H1 (cell line): ENCODE measurements around the gene THADA. TPM values are rescaled to one million over a fixed set of nuclear protein-coding genes. Genes with fewer than 3 reads are reported as not detected.

Experiments used
- CTCF ChIA-PET: fragments of 300-600 bp; sonication (Branson Sonifier 250); formaldehyde crosslinking; loops from one replicate; lab custom pipeline; 2021; ENCODE audit not compliant: partially characterized antibody; lab: Charles Lee
- POLR2A ChIA-PET: fragments of 300-600 bp; sonication (Branson Sonifier 250); formaldehyde crosslinking; loops from one replicate; lab custom pipeline; 2021; ENCODE audit warnings: inconsistent platforms; ENCODE audit not compliant: partially characterized antibody; lab: Charles Lee
- DNase-seq, 2 experiments: peaks; one replicate each; pipeline versions ENCODE4 v3.0.0 to v3.0.0-alpha.2; 2010 to 2022; ENCODE audit warnings: low spot score in 2 of 2, low read depth in 1 of 2, mixed read lengths in 1 of 2
- FAIRE-seq: peaks from 2 replicates; lab custom pipeline; 2011; peaks lifted over from hg19 to GRCh38; lab: Jason Lieb, UNC
- H2AFZ ChIP-seq: 2 replicates; pipeline ENCODE4 v1.8.1; 2012; ENCODE audit warnings: low read length, inconsistent platforms
- H2AK5ac ChIP-seq: 2 replicates; pipeline ENCODE4 v1.6.1; 2013; ENCODE audit warnings: low read depth, low read length
- H2BK120ac ChIP-seq: replicated peaks from 2 replicates; pipeline ENCODE3; 2013; ENCODE audit warnings: low read depth, low read length, inconsistent platforms
- H2BK12ac ChIP-seq: 2 replicates; pipeline ENCODE4 v1.6.1; 2013; ENCODE audit warnings: low read depth, low read length
- H2BK15ac ChIP-seq: 2 replicates; pipeline ENCODE4 v1.6.1; 2013; ENCODE audit warnings: low read length
- H2BK20ac ChIP-seq: 2 replicates; pipeline ENCODE4 v1.6.1; 2013; ENCODE audit warnings: low read length
- H2BK5ac ChIP-seq: 2 replicates; pipeline ENCODE4 v1.6.1; 2013; ENCODE audit warnings: low read depth, low read length
- H3K14ac ChIP-seq: 2 replicates; pipeline ENCODE4 v1.6.1; 2013; ENCODE audit warnings: inconsistent platforms; ENCODE audit not compliant: insufficient read length
- H3K18ac ChIP-seq: 2 replicates; pipeline ENCODE4 v1.6.1; 2013; ENCODE audit warnings: low read length; ENCODE audit errors: extremely low read depth
- H3K23ac ChIP-seq: 2 replicates; pipeline ENCODE4 v1.6.1; 2013; ENCODE audit warnings: inconsistent platforms; ENCODE audit not compliant: insufficient read length
- H3K23me2 ChIP-seq: 2 replicates; pipeline ENCODE4 v1.6.1; 2013; ENCODE audit warnings: low read depth, low read length
- H3K27ac ChIP-seq: 2 replicates; pipeline ENCODE4 v1.6.1; 2011; ENCODE audit warnings: low read depth, low read length, inconsistent platforms
- H3K27me3 ChIP-seq, 4 experiments: replicated peaks in 1 of 4; 1 replicate in 1 of 4; 2 replicates in 3 of 4; pipeline versions ENCODE4 v1.6.1 to v1.8.1; 2011 to 2013; ENCODE audit warnings: low read length in 3 of 4, mild to moderate bottlenecking in 3 of 4, inconsistent platforms in 2 of 4, mixed read lengths in 2 of 4, moderate library complexity in 1 of 4; ENCODE audit not compliant: control insufficient read depth in 3 of 4, insufficient read depth in 3 of 4; ENCODE audit errors: extremely low read depth in 1 of 4
- H3K36me3 ChIP-seq, 4 experiments: 2 replicates each; pipeline versions ENCODE4 v1.6.1 to v1.8.1; 2011 to 2013; ENCODE audit warnings: mild to moderate bottlenecking in 4 of 4, low read length in 3 of 4, moderate library complexity in 2 of 4, control low read depth in 1 of 4, inconsistent platforms in 1 of 4; ENCODE audit not compliant: insufficient read depth in 4 of 4, control insufficient read depth in 2 of 4
- H3K4ac ChIP-seq: replicated peaks from 2 replicates; pipeline ENCODE3; 2013; ENCODE audit warnings: low read length, low read depth, mixed read lengths, inconsistent platforms; ENCODE audit not compliant: insufficient read length
- H3K4me1 ChIP-seq, 4 experiments: replicated peaks in 1 of 4; 1 replicate in 1 of 4; 2 replicates in 3 of 4; pipeline versions ENCODE4 v1.6.1 to v1.8.1; 2011 to 2013; ENCODE audit warnings: low read length in 3 of 4, inconsistent platforms in 2 of 4, mixed read lengths in 1 of 4; ENCODE audit not compliant: insufficient read depth in 4 of 4, control insufficient read depth in 3 of 4
- H3K4me2 ChIP-seq, 2 experiments: 2 replicates each; pipeline versions ENCODE4 v1.6.1 to v1.8.1; 2011 to 2013; ENCODE audit warnings: low read depth in 2 of 2, low read length in 2 of 2, control low read depth in 1 of 2, inconsistent platforms in 1 of 2, mild to moderate bottlenecking in 1 of 2; ENCODE audit not compliant: insufficient read depth in 1 of 2
- H3K4me3 ChIP-seq, 4 experiments: fragments of 200-600, 300-600 bp in 1 of 4; sonication (generic), shearing (Covaris generic), sonication (Bioruptor Twin) in 1 of 4; 2 replicates each; pipeline versions ENCODE4 v1.5.1 to v1.8.1; 2011 to 2016; ENCODE audit warnings: low read length in 4 of 4, low read depth in 3 of 4, control low read depth in 2 of 4, inconsistent platforms in 2 of 4, mild to moderate bottlenecking in 2 of 4, mixed read lengths in 1 of 4, moderate library complexity in 1 of 4; ENCODE audit not compliant: insufficient read depth in 2 of 4; ENCODE audit errors: extremely low read depth in 1 of 4
- H3K56ac ChIP-seq: replicated peaks from 2 replicates; pipeline ENCODE3; 2013; ENCODE audit warnings: low read depth, mild to moderate bottlenecking, mixed read lengths, low read length, inconsistent platforms; ENCODE audit not compliant: insufficient read length
- H3K79me1 ChIP-seq: 2 replicates; pipeline ENCODE4 v1.6.1; 2013; ENCODE audit warnings: low read depth, low read length, control low read depth
- H3K79me2 ChIP-seq, 2 experiments: 2 replicates each; pipeline versions ENCODE4 v1.6.1 to v1.8.1; 2012 to 2013; ENCODE audit warnings: low read length in 2 of 2, mild to moderate bottlenecking in 2 of 2, inconsistent platforms in 1 of 2; ENCODE audit not compliant: insufficient read depth in 2 of 2, control insufficient read depth in 1 of 2
- H3K9ac ChIP-seq, 4 experiments: replicated peaks in 1 of 4; 1 replicate in 1 of 4; 2 replicates in 3 of 4; pipeline versions ENCODE4 v1.6.1 to v1.8.1; 2011 to 2013; ENCODE audit warnings: low read depth in 3 of 4, low read length in 3 of 4, control low read depth in 2 of 4, mild to moderate bottlenecking in 2 of 4, moderate library complexity in 2 of 4, inconsistent platforms in 1 of 4; ENCODE audit errors: extremely low read depth in 1 of 4
- H3K9me3 ChIP-seq, 2 experiments: 2 replicates each; pipeline versions ENCODE4 v1.6.1 to v1.8.1; 2012 to 2013; ENCODE audit warnings: mild to moderate bottlenecking in 2 of 2, moderate library complexity in 2 of 2, control low read depth in 1 of 2, inconsistent platforms in 1 of 2, low read depth in 1 of 2, low read length in 1 of 2, mixed read lengths in 1 of 2; ENCODE audit not compliant: insufficient read depth in 2 of 2
- H4K20me1 ChIP-seq, 2 experiments: replicated peaks in 1 of 2; 2 replicates each; pipeline versions ENCODE3 to v1.8.1; 2011 to 2013; ENCODE audit warnings: inconsistent platforms in 2 of 2, low read length in 2 of 2, mild to moderate bottlenecking in 1 of 2; ENCODE audit not compliant: insufficient read depth in 2 of 2, control insufficient read depth in 1 of 2
- H4K5ac ChIP-seq: 2 replicates; pipeline ENCODE4 v1.6.1; 2013; ENCODE audit warnings: low read length, low read depth, mixed read lengths, inconsistent platforms; ENCODE audit not compliant: insufficient read length
- H4K8ac ChIP-seq: 2 replicates; pipeline ENCODE4 v1.8.0; 2013; ENCODE audit warnings: mild to moderate bottlenecking, moderate library complexity, low read length, inconsistent platforms; ENCODE audit not compliant: insufficient read depth; ENCODE audit errors: extremely low read depth
- H4K91ac ChIP-seq: replicated peaks from 2 replicates; pipeline ENCODE3; 2013; ENCODE audit warnings: low read length, mixed read lengths, inconsistent platforms; ENCODE audit not compliant: insufficient read length
- ASH2L ChIP-seq: fragments of 200-600, 300-600 bp; sonication (generic); IDR thresholded peaks from one replicate; pipeline ENCODE4 v1.7.1; 2017; ENCODE audit warnings: low read length
- CBX5 ChIP-seq: fragments of 300-800, 300-1000 bp; sonication (generic); IDR thresholded peaks from 2 replicates; pipeline ENCODE4 v1.7.1; 2016; ENCODE audit warnings: antibody characterized with exemption, low read length, low read depth
- EGR1 ChIP-seq: IDR thresholded peaks from 2 replicates; pipeline ENCODE4 v1.6.1; 2011; ENCODE audit warnings: low read depth, low read length, borderline replicate concordance
- HDAC2 ChIP-seq, 2 experiments: fragments of 300-600 bp in 1 of 2; sonication (generic) in 1 of 2; IDR thresholded peaks; 2 replicates each; pipeline ENCODE4 v1.6.1; 2011 to 2012; ENCODE audit warnings: low read depth in 2 of 2, low read length in 2 of 2, mild to moderate bottlenecking in 2 of 2, moderate library complexity in 2 of 2, borderline replicate concordance in 1 of 2, inconsistent platforms in 1 of 2
- JUND ChIP-seq: IDR thresholded peaks from 2 replicates; pipeline ENCODE4 v1.6.1; 2011; ENCODE audit warnings: mild to moderate bottlenecking, improper control_type of control experiment, low read length
- TCF12 ChIP-seq: IDR thresholded peaks from 2 replicates; pipeline ENCODE4 v1.6.1; 2011; ENCODE audit warnings: low read depth, mild to moderate bottlenecking, low read length
- WGBS, 2 experiments: shearing (Covaris generic) in 1 of 2; methylation state at CpG; one replicate each; pipeline versions ENCODE4 v1.1.6 to v1.1.7; 2013 to 2015; ENCODE audit warnings: low lambda C conversion rate in 2 of 2, mixed read lengths in 2 of 2, inconsistent platforms in 1 of 2, low coverage in 1 of 2, missing lambda C conversion rate in 1 of 2; ENCODE audit not compliant: insufficient replicate concordance in 2 of 2, insufficient coverage in 1 of 2, insufficient read length in 1 of 2; ENCODE audit errors: extremely low coverage in 1 of 2, missing lambda C conversion rate in 1 of 2; 5-methylcytosine and 5-hydroxymethylcytosine counted together
- polyA plus RNA-seq, 7 experiments: library from polyadenylated mRNA; depleted of rRNA in 3 of 7; stranded (reverse) in 5 of 7; unstranded in 2 of 7; fragments of >200 nt in 5 of 7; fragments of 200-250 nt in 2 of 7; gene quantifications; 1 replicate in 5 of 7; 2 replicates in 1 of 7; 4 replicates in 1 of 7; pipeline versions ENCODE4 v1.2.1 to v1.2.3, GENCODE V29; 2011 to 2013; ENCODE audit warnings: missing spikeins in 2 of 7, mixed read lengths in 2 of 7
- total RNA-seq: library from RNA; stranded (reverse); fragmentation: NEBNext Ultra II Directional; extraction: Animal tissue kit (Norgen Biotek cat#: 25700); gene quantifications from 2 replicates; pipeline ENCODE4 v1.2.1, GENCODE V29; 2021

The THADA gene
- total and polyA plus RNA-seq, 2 of the 8 experiments (the other 6 are each of a cell fraction or from before 2014, with no cell fraction given) = 22.4 to 26.8 TPM

- H2AFZ ChIP-seq = no peak overlapping the region
- peaks cover 0 to 40% (median 21%) of the 10 kb centered on the region in 4 experiments; a peak in 5 of 8 replicates for H3K36me3 ChIP-seq
- H3K4me1 ChIP-seq = no peaks in the 10 kb centered on the region
- no peak overlapping the region for H3K14ac ChIP-seq
- no peak overlapping the region for H2BK120ac ChIP-seq
- FAIRE-seq (no peak), DNase-seq (no peak)
- H3K23ac ChIP-seq = no peak overlapping the region
- 78% methylated on average over 2 of the region's 2 CpGs; no CpG with 5 or more reads in 1 of the 2 experiments for WGBS, 2 experiments
- no peak overlapping the region for H3K4ac ChIP-seq
- no peaks in the 10 kb centered on the region for H3K79me2 ChIP-seq
- H2BK5ac ChIP-seq = no peak overlapping the region
- H3K27ac ChIP-seq = no peak overlapping the region
- no peak overlapping the region for H2BK20ac ChIP-seq
- no peaks in the 10 kb centered on the region for H4K20me1 ChIP-seq
- CTCF ChIA-PET = interaction anchor here (0.6 kb wide), 1 partner anchor 42 kb away, joined by 3 read pairs; no protein-coding TSS in a partner anchor
- no peak overlapping the region for H3K9ac ChIP-seq
- H3K23me2 ChIP-seq = no peaks in the 10 kb centered on the region
- peaks cover 12 to 26% of the 10 kb centered on the region in 2 experiments for H3K9me3 ChIP-seq
- H3K18ac ChIP-seq = no peak overlapping the region
- H2AK5ac ChIP-seq = no peak overlapping the region
- no peak overlapping the region for H2BK12ac ChIP-seq
- no peak overlapping the region for H4K5ac ChIP-seq
- H3K4me2 ChIP-seq = no peak overlapping the region
- H4K8ac ChIP-seq = no peak overlapping the region
- TF ChIP-seq ASH2L = no peak
- TF ChIP-seq TCF12 = no peak
- no peak for TF ChIP-seq JUND
- no peak for TF ChIP-seq EGR1
- no peak for TF ChIP-seq HDAC2 (IDR thresholded peaks at IDR 0.05; ENCODE audit: borderline replicate concordance in 1 of 2, low read depth in 2 of 2, low read length in 2 of 2)
- no peak for TF ChIP-seq CBX5
- TF ChIP-seq, all 59 proteins: peak for 0
- Histone ChIP-seq H3K4me3 (no peak overlapping the region), H4K91ac (no peak overlapping the region), H3K56ac (no peak overlapping the region), H3K79me1 (no peaks in the 10 kb centered on the region), H2BK15ac (no peak overlapping the region), H3K27me3 (no peaks in the 10 kb centered on the region)
- POLR2A ChIA-PET = no interaction called here
Observed at GRCh38 chr2:43551990-43552389, 43.8 kb downstream of the THADA start.
